ENCODE measurements around the gene CTIF. TPM values are rescaled to one million over a fixed set of nuclear protein-coding genes. Genes with fewer than 3 reads are reported as not detected.

The CTIF gene
- total and polyA plus RNA-seq, 4 donors: 10.6 to 26.7 (median 12.3) TPM

- Histone ChIP-seq H3K36me3 (ENCODE audit: control insufficient read depth in 4 of 4, insufficient read depth in 3 of 4, low read depth in 1 of 4, low read length in 3 of 4) (no peaks in the 10 kb centered on the region), H3K9ac (ENCODE audit: low read depth in 1 of 2, low read length in 2 of 2) (no peak overlapping the region), H3K27ac (ENCODE audit: low read depth in 1 of 2, low read length in 2 of 2) (no peak overlapping the region), H3K9me3 (ENCODE audit: control insufficient read depth in 4 of 4, low read length in 3 of 4) (no peaks in the 10 kb centered on the region), H3K27me3 (ENCODE audit: control insufficient read depth in 4 of 4, insufficient read depth in 4 of 4, low read length in 3 of 4) (no peaks in the 10 kb centered on the region), H3K4me1 (ENCODE audit: control insufficient read depth in 4 of 4, insufficient read depth in 4 of 4, low read length in 3 of 4) (peaks cover 0 to 3% (median 0%) of the 10 kb centered on the region in 4 donors), H3K4me3 (ENCODE audit: low read depth in 1 of 3, low read length in 3 of 3) (no peak overlapping the region)
- whole genome bisulfite sequencing: 69% methylated on average over 4 of the region's 4 CpGs
- DNase-seq (ENCODE audit: low spot score): no peak
- TF ChIP-seq HNF4A (conservative IDR thresholded peaks at IDR 0.05) (no peak), REST (IDR thresholded peaks at IDR 0.05) (no peak), RAD21 (IDR thresholded peaks at IDR 0.05) (peak; percentile 16 to 27), JUND (IDR thresholded peaks at IDR 0.05) (no peak), FOXA1 (IDR thresholded peaks at IDR 0.05) (no peak), NR2F2 (IDR thresholded peaks at IDR 0.05) (peak; percentile 100), HNF4G (IDR thresholded peaks at IDR 0.05) (no peak), ATF3 (IDR thresholded peaks at IDR 0.05) (no peak), EGR1 (IDR thresholded peaks at IDR 0.05; ENCODE audit: low read depth in 2 of 2) (no peak), SP1 (IDR thresholded peaks at IDR 0.05) (peak; percentile 38), RXRA (IDR thresholded peaks at IDR 0.05) (peak; percentile 41 to 56), YY1 (IDR thresholded peaks at IDR 0.05) (no peak), FOXA2 (IDR thresholded peaks at IDR 0.05) (no peak), GABPA (IDR thresholded peaks at IDR 0.05 in 1 of 2, conservative IDR thresholded peaks at IDR 0.05 in 1 of 2) (no peak), TAF1 (conservative IDR thresholded peaks at IDR 0.05) (no peak)
- TF ChIP-seq, protein P1, sequence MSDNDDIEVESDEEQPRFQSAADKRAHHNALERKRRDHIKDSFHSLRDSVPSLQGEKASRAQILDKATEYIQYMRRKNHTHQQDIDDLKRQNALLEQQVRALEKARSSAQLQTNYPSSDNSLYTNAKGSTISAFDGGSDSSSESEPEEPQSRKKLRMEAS (IDR thresholded peaks at IDR 0.05): no peak
- TF ChIP-seq, protein P2, sequence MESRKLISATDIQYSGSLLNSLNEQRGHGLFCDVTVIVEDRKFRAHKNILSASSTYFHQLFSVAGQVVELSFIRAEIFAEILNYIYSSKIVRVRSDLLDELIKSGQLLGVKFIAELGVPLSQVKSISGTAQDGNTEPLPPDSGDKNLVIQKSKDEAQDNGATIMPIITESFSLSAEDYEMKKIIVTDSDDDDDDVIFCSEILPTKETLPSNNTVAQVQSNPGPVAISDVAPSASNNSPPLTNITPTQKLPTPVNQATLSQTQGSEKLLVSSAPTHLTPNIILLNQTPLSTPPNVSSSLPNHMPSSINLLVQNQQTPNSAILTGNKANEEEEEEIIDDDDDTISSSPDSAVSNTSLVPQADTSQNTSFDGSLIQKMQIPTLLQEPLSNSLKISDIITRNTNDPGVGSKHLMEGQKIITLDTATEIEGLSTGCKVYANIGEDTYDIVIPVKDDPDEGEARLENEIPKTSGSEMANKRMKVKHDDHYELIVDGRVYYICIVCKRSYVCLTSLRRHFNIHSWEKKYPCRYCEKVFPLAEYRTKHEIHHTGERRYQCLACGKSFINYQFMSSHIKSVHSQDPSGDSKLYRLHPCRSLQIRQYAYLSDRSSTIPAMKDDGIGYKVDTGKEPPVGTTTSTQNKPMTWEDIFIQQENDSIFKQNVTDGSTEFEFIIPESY (IDR thresholded peaks at IDR 0.05): no peak
- TF ChIP-seq, protein P3, sequence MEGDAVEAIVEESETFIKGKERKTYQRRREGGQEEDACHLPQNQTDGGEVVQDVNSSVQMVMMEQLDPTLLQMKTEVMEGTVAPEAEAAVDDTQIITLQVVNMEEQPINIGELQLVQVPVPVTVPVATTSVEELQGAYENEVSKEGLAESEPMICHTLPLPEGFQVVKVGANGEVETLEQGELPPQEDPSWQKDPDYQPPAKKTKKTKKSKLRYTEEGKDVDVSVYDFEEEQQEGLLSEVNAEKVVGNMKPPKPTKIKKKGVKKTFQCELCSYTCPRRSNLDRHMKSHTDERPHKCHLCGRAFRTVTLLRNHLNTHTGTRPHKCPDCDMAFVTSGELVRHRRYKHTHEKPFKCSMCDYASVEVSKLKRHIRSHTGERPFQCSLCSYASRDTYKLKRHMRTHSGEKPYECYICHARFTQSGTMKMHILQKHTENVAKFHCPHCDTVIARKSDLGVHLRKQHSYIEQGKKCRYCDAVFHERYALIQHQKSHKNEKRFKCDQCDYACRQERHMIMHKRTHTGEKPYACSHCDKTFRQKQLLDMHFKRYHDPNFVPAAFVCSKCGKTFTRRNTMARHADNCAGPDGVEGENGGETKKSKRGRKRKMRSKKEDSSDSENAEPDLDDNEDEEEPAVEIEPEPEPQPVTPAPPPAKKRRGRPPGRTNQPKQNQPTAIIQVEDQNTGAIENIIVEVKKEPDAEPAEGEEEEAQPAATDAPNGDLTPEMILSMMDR (IDR thresholded peaks at IDR 0.05; ENCODE audit: low read depth, low read length, missing input control): no peak
Observed at GRCh38 chr18:48845174-48845573, 306.3 kb downstream of the CTIF start.

Measured in liver (tissue), 9 donors.